ENCODE measurements around the gene NDUFB10. TPM values are rescaled to one million over a fixed set of nuclear protein-coding genes. Genes with fewer than 3 reads are reported as not detected.

NDUFB10 gene
- polyA plus RNA-seq, 1 donor from 2014 or later = 217 TPM

DNA sequence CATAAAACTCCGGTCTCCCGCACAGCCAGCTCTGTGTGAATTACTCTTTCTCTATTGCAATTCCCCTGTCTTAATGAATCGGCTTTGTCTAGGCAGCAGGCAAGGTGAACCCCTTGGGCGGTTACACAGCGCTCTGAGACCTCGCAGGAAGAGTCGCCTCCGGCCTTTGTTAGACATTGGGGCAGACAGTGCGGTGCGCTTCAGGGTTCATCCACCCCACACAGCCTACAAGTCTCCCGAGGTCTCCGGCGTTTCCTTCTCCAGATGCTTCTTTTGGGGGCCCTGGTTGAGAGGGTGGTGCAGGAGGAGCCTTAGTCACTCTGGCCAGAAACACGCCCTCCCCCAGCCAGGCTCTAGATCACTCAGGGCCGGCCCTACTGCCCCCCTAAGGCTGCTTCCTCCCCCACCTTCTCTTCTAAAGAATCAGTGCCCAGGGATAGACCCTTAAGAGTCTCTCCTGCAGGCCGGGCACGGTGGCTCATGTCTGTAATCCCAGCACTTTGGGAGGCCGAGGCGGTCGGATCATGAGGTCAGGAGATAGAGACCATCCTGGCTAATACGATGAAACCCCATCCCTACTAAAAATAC, 14.6 kb upstream of the NDUFB10 start:
- no peaks in the 10 kb centered on the region for H3K36me3 ChIP-seq (ENCODE audit: insufficient read depth, low read length)
- no peaks in the 10 kb centered on the region for H3F3A ChIP-seq (ENCODE audit: insufficient read depth, low read length, poor library complexity, severe bottlenecking)
- H3K27ac ChIP-seq (ENCODE audit: low read length) = no peak overlapping the region
- H3K4me2 ChIP-seq (ENCODE audit: low read length) = no peak overlapping the region
- no peaks in the 10 kb centered on the region for H3K9me2 ChIP-seq (ENCODE audit: insufficient read depth, low read length)
- H4K20me1 ChIP-seq (ENCODE audit: insufficient read depth) = no peaks in the 10 kb centered on the region
- no peaks in the 10 kb centered on the region for H3K9me3 ChIP-seq (ENCODE audit: low read length)
- TF ChIP-seq SMC3 (conservative IDR thresholded peaks at IDR 0.05; ENCODE audit: poor library complexity) (no peak), RAD21 (conservative IDR thresholded peaks at IDR 0.05) (no peak), EP300 (conservative IDR thresholded peaks at IDR 0.05; ENCODE audit: poor library complexity, severe bottlenecking) (no peak), EZH2 (IDR thresholded peaks at IDR 0.05; ENCODE audit: borderline replicate concordance, insufficient read depth, low read length, poor library complexity, severe bottlenecking) (no peak), MXI1 (conservative IDR thresholded peaks at IDR 0.05; ENCODE audit: poor library complexity, severe bottlenecking) (no peak), TAF1 (IDR thresholded peaks at IDR 0.05; ENCODE audit: low read depth) (no peak), POLR2AphosphoS5 (IDR thresholded peaks at IDR 0.05) (no peak)
- TF ChIP-seq, protein P1, sequence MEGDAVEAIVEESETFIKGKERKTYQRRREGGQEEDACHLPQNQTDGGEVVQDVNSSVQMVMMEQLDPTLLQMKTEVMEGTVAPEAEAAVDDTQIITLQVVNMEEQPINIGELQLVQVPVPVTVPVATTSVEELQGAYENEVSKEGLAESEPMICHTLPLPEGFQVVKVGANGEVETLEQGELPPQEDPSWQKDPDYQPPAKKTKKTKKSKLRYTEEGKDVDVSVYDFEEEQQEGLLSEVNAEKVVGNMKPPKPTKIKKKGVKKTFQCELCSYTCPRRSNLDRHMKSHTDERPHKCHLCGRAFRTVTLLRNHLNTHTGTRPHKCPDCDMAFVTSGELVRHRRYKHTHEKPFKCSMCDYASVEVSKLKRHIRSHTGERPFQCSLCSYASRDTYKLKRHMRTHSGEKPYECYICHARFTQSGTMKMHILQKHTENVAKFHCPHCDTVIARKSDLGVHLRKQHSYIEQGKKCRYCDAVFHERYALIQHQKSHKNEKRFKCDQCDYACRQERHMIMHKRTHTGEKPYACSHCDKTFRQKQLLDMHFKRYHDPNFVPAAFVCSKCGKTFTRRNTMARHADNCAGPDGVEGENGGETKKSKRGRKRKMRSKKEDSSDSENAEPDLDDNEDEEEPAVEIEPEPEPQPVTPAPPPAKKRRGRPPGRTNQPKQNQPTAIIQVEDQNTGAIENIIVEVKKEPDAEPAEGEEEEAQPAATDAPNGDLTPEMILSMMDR (IDR thresholded peaks at IDR 0.05; ENCODE audit: poor library complexity, severe bottlenecking) = no peak
- TF ChIP-seq, protein P2, sequence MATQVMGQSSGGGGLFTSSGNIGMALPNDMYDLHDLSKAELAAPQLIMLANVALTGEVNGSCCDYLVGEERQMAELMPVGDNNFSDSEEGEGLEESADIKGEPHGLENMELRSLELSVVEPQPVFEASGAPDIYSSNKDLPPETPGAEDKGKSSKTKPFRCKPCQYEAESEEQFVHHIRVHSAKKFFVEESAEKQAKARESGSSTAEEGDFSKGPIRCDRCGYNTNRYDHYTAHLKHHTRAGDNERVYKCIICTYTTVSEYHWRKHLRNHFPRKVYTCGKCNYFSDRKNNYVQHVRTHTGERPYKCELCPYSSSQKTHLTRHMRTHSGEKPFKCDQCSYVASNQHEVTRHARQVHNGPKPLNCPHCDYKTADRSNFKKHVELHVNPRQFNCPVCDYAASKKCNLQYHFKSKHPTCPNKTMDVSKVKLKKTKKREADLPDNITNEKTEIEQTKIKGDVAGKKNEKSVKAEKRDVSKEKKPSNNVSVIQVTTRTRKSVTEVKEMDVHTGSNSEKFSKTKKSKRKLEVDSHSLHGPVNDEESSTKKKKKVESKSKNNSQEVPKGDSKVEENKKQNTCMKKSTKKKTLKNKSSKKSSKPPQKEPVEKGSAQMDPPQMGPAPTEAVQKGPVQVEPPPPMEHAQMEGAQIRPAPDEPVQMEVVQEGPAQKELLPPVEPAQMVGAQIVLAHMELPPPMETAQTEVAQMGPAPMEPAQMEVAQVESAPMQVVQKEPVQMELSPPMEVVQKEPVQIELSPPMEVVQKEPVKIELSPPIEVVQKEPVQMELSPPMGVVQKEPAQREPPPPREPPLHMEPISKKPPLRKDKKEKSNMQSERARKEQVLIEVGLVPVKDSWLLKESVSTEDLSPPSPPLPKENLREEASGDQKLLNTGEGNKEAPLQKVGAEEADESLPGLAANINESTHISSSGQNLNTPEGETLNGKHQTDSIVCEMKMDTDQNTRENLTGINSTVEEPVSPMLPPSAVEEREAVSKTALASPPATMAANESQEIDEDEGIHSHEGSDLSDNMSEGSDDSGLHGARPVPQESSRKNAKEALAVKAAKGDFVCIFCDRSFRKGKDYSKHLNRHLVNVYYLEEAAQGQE (IDR thresholded peaks at IDR 0.05; ENCODE audit: borderline replicate concordance) = no peak
- no peak overlapping the region for H3K9ac ChIP-seq (ENCODE audit: low read length)
- H3K27me3 ChIP-seq (ENCODE audit: insufficient read depth, low read depth, low read length) = no peaks in the 10 kb centered on the region
- H3K79me2 ChIP-seq (replicated peaks; ENCODE audit: insufficient read depth, low read length) = no peaks in the 10 kb centered on the region
- no peak overlapping the region for H3K4me3 ChIP-seq (ENCODE audit: low read length)
- H2AFZ ChIP-seq (ENCODE audit: low read depth, low read length) = no peak overlapping the region

DNA sequence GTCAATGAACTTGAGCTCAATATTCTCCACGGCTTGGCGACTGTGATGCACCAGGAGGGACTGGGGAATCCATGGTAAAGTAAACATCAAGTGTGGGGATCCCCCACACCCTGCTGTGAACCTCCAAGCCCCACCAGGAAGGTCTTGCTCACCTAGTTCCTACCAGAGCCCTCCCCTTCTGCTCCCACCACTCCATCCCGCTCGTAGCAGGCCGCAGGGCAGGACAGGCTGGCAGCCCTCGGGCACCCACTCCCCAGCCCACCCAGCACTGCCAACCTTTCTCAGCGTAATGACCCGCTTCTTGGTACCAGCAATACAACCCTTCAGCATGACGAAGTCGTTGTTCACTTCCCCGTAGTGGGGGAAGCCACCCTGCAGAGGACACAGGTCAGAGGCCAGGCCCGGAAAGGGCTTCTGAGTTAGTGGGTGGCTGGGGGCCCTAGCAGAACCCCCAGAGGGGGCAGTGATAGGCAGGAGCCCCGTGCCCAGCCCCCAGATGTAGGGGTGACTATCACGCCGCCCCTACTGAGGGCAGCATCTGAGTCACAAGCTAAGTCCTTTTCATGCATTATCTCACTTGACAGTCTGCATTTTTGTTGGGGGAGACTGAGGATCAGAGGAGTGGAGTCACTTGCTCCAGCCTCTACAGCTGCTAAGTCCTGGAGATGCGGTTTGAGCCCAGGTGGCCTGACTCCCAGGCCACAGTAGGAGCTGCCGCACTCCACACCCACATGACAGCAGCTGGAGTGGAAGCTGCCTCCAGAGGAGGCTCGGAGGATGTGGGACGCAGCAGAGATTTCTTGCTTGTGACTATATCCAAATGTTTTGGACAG, 13.6 kb upstream of the NDUFB10 start:
- Histone ChIP-seq H3K9me2 (ENCODE audit: insufficient read depth, low read length) (no peaks in the 10 kb centered on the region), H3K4me2 (ENCODE audit: low read length) (no peak overlapping the region), H3K36me3 (ENCODE audit: insufficient read depth, low read length) (no peaks in the 10 kb centered on the region), H4K20me1 (ENCODE audit: insufficient read depth) (no peaks in the 10 kb centered on the region), H3K4me3 (ENCODE audit: low read length) (no peak overlapping the region), H3K79me2 (replicated peaks; ENCODE audit: insufficient read depth, low read length) (no peaks in the 10 kb centered on the region), H3K27me3 (ENCODE audit: insufficient read depth, low read depth, low read length) (no peaks in the 10 kb centered on the region), H2AFZ (ENCODE audit: low read depth, low read length) (no peak overlapping the region), H3K27ac (ENCODE audit: low read length) (no peak overlapping the region), H3K9ac (ENCODE audit: low read length) (no peak overlapping the region), H3F3A (ENCODE audit: insufficient read depth, low read length, poor library complexity, severe bottlenecking) (no peaks in the 10 kb centered on the region), H3K9me3 (ENCODE audit: low read length) (no peaks in the 10 kb centered on the region)
- TF ChIP-seq EZH2 (IDR thresholded peaks at IDR 0.05; ENCODE audit: borderline replicate concordance, insufficient read depth, low read length, poor library complexity, severe bottlenecking) = no peak
- no peak for TF ChIP-seq TAF1 (IDR thresholded peaks at IDR 0.05; ENCODE audit: low read depth)
- TF ChIP-seq, protein P1 (IDR thresholded peaks at IDR 0.05; ENCODE audit: poor library complexity, severe bottlenecking) = no peak
- TF ChIP-seq EP300 (conservative IDR thresholded peaks at IDR 0.05; ENCODE audit: poor library complexity, severe bottlenecking) = no peak
- no peak for TF ChIP-seq POLR2AphosphoS5 (IDR thresholded peaks at IDR 0.05)
- no peak for TF ChIP-seq SMC3 (conservative IDR thresholded peaks at IDR 0.05; ENCODE audit: poor library complexity)
- TF ChIP-seq MXI1 (conservative IDR thresholded peaks at IDR 0.05; ENCODE audit: poor library complexity, severe bottlenecking) = no peak
- TF ChIP-seq, protein P2 (IDR thresholded peaks at IDR 0.05; ENCODE audit: borderline replicate concordance) = no peak
- TF ChIP-seq RAD21 (conservative IDR thresholded peaks at IDR 0.05) = no peak
